GM10266 (cell line): ENCODE results near the gene SGCE.

ENCODE experiments used
- DNase-seq: peaks from one replicate; pipeline ENCODE4 v3.0.0; 2012; ENCODE audit errors: extremely low spot score
- TF ChIP-seq, protein P1 (sequence below): IDR thresholded peaks from 2 replicates; pipeline ENCODE4 v1.5.1; 2012; ENCODE audit warnings: mild to moderate bottlenecking, low read depth; ENCODE audit not compliant: control insufficient read depth, insufficient read depth; ENCODE audit errors: missing control alignments

SGCE gene

DNA sequence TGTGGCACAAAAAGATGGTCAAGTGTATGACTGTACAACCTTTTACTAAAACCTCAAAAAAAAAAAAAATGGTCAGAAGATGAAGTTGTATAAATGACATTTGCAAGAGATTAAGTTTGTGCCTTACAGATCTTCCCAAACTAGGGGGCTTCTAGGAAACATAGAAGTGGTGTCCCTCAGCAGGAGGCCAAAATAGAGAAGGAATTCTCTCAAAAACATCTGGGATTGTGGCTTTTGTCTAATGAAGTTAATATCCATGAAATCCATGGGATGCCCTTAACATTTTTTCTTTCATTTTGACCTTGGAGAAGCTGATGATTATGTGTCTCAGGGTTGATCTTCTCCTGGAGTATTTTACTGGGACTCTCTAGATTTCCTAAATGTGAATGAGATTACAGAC lies 84.1 kb downstream of the SGCE start:
- DNase-seq = no peak
- TF ChIP-seq, protein P1, sequence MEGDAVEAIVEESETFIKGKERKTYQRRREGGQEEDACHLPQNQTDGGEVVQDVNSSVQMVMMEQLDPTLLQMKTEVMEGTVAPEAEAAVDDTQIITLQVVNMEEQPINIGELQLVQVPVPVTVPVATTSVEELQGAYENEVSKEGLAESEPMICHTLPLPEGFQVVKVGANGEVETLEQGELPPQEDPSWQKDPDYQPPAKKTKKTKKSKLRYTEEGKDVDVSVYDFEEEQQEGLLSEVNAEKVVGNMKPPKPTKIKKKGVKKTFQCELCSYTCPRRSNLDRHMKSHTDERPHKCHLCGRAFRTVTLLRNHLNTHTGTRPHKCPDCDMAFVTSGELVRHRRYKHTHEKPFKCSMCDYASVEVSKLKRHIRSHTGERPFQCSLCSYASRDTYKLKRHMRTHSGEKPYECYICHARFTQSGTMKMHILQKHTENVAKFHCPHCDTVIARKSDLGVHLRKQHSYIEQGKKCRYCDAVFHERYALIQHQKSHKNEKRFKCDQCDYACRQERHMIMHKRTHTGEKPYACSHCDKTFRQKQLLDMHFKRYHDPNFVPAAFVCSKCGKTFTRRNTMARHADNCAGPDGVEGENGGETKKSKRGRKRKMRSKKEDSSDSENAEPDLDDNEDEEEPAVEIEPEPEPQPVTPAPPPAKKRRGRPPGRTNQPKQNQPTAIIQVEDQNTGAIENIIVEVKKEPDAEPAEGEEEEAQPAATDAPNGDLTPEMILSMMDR = no peak

GRCh38 chr7:94567396-94567795 lies 88.5 kb downstream of the SGCE start:
- TF ChIP-seq, protein P1 = no peak
- no peak for DNase-seq

GRCh38 chr7:94565247-94565894 lies 90.6 kb downstream of the SGCE start:
- TF ChIP-seq, protein P1 = no peak
- no peak for DNase-seq

GRCh38 chr7:94562525-94562924 lies 93.4 kb downstream of the SGCE start:
- TF ChIP-seq, protein P1 = no peak
- DNase-seq = no peak

DNA sequence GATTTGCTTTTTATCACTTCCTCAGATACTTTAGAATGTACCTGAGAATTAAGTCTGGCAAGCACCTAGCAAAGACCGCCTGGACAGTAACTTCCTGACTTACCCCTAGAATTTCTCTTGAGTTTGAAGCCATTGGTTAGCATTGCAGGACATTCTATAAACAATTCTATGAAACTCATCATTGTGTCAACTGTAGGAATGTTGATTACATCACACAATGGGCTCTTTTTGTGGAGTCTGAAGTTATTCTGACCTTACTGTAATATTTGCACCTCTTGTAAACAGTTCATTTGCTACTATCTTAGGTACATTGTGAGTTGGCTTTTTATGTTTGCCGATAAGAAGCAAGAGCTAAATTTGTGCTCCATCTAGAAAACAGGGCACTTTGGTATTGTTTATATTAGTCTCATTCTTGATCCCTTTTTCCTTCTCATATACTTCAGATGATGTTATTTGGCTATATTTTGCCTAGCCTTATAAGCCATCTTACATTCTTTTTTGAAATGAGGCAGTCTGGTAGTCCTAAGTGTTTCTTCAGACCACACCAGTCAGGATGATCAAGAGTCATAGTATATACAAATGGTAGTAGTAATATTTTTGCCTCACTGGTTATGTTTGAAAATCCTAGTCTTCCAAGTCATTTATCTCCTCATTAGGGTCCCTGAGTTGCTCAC lies 94.0 kb downstream of the SGCE start:
- TF ChIP-seq, protein P1 = no peak
- DNase-seq = no peak

DNA sequence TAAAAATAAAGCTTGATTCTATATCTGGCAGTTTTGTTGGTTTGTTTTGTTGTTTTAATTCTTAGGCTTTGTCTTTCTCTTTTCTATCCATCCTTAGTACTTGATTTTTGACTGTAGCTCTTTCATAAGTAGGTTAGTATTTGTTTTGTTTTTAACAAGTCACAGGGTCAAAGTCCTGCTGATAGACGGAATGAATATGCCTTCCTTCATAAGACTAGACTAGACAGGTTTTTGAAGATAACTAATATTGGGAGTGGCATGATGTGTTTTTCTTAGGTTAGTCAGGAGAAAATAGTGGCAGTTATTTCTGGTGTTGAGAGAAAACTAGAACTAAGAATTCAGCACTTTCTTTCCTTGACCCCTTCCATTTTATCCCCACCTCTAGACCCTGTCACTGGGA lies 96.0 kb downstream of the SGCE start:
- DNase-seq = no peak
- TF ChIP-seq, protein P1 = no peak

- TF ChIP-seq, protein P1 = no peak
- DNase-seq = no peak
Measured at GRCh38 chr7:94557215-94557614, 98.7 kb downstream of the SGCE start.
